Umbilical cord (tissue), 2 donors: ENCODE data around the gene MIEF2. TPM values are rescaled to one million over a fixed set of nuclear protein-coding genes. Genes with fewer than 3 reads are reported as not detected.

Experiments used
- DNase-seq: peaks from one replicate; pipeline ENCODE4 v3.0.0-alpha.2; 2015; ENCODE audit warnings: low spot score
- total RNA-seq: library from RNA; depleted of rRNA; stranded (reverse); fragments of >200 nt; gene quantifications from one replicate; pipeline ENCODE4 v1.2.3, GENCODE V29; 2014; ENCODE audit warnings: low replicate concordance; ENCODE audit not compliant: insufficient read depth

MIEF2 gene
- total RNA-seq, 1 donor from 2014 or later = 15.9 TPM

DNA sequence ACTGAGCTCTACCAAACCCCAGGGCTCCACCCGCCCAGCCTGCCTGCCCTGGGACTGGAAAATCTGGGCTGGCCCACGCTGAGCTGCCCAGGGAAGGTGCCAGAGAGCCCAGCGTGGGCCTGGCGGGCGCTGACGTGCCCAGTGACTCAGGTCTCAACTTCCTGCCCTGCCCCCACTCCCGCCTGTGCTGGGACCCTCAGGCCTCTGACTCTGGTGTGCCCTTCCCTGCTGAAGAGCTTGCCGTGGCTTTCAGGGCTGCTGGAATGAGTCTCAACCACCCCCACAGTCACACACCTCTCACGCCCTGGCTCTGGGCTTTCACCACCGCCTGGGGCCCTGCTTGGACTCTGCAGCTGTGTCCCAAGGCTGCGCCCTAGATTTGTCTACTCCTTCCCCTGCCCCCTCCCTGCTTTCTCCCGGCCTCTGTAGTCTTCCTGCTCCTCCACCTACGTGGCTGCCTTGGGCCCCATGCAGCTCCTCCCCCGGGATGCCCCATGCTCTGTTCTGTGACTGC lies 24.7 kb upstream of the MIEF2 start:
- DNase-seq = no peak

DNA sequence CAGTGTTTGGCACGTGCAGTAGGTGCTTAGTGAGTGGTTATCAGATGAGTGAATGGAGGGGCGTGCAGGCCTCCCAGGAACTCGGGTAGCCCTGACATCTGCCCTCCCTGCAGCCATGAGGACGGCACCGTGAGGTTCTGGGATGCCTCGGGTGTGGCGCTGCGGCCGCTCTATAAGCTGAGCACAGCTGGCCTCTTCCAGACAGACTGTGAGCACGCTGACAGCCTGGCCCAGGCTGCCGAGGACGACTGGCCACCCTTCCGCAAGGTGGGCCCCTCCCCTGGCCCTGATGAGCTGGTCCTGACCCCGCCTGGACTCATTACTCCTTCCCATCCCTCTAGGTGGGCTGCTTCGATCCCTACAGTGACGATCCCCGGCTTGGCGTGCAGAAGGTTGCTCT lies 24.0 kb upstream of the MIEF2 start:
- no peak for DNase-seq

DNA sequence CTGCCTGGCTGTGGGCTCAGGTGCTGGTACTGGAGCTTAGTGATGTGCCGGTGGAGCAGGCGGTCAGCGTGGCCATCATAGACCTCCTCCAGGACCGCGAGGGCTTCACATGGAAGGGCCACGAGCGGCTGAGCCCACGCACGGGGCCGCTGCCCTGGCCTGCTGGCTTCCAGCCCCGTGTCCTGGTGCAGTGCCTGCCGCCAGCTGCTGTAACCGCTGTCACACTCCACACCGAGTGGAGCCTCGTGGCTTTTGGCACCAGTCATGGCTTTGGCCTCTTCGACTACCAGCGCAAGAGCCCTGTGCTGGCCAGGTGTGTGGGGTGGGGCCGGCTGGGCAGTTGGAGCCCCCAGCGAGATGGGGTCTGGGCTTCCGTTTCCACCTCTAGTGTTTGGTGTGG lies 23.0 kb upstream of the MIEF2 start:
- DNase-seq = no peak

DNA sequence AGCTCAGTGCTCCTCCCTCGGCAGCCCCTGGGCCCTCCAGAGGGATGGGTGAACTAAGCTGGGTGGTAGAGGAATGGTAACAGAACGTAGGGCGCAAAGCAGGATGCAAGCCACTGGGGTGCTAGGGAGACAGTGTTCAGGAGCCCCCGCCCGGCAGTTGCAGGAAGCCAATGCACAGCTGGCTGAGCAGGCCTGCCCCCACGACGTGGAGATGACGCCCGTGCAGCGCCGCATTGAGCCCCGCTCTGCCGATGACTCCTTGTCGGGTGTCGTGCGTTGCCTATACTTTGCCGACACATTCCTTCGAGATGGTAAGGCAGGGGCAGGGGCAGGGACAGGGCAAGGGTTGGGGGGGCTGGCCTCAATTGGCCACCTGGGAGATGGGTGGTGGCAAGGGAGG lies 22.2 kb upstream of the MIEF2 start:
- no peak for DNase-seq

DNA sequence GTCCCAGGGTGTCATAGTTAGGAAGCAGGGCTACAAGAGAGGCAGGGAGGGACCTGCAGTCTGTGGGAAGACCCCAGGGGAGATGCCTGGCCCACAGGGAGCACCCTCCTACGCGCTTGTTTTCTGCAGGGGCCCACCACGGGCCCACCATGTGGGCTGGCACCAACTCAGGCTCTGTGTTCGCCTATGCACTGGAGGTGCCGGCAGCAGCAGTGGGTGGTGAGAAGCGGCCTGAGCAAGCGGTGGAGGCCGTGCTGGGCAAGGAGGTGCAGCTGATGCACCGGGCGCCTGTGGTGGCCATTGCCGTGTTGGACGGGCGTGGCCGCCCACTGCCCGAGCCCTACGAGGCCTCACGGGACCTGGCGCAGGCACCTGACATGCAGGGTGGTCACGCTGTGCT lies 20.0 kb upstream of the MIEF2 start:
- DNase-seq = no peak

DNA sequence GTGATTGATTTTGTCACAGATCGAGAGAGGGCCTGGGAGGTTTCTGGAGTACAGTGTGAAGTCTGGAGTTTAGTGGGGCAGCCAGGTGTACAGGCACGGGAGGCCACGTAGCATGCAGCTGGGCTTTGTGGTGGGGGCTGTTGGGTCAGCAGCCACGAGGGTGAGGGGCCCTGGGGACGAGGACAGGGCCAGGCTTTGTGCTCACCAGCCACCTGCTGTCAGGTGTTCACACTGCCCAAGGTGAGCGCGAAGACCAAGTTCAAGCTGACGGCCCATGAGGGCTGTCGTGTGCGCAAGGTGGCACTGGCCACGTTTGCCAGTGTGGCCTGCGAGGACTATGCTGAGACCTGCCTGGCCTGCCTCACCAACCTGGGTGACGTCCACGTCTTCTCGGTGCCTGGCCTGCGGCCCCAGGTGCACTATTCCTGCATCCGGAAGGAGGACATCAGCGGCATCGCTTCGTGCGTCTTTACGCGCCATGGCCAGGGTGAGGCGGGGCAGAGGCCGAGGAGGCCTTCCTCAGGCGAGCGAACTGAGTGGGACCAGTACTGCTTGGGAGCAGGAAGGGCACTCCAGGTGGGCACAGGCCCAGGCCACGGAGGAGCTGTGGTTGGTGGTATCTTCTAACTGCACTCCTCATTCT lies 19.1 kb upstream of the MIEF2 start:
- no peak for DNase-seq

DNA sequence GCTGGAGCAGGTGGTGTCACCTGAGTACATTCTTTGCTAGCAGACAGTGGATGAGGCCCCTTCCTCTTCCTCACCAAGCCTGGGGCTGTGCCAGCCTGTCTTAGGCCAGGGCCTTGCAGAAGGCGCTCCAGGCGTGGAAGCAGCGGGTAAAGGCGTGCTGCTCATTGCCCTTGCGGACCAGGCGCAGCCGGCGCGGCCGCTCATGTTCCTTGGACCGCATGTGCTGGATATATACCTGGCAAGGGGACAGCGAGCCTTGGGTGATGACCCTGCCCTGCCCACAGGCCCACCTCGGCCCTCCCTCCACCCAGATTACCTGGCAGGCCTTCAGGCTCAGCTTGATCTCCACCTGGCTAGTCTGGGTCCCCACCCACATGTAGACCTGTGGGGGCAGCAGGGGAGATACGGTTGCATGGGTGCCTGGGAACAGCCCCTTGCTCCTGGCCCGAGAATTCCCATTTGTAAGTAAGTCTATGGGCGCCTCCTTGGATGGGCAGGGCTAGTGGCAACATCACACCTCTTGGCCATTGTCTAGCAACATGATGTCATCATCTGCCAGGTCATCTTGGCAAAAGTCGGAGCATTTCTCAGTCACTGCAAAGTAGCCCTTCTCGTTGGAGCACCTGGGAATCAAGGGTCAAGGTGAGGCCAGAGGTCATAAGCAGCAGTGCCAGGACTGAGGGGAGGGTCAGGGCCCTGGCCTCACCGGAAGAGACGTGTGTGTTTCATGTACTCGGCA lies 15.3 kb upstream of the MIEF2 start:
- DNase-seq = no peak

DNA sequence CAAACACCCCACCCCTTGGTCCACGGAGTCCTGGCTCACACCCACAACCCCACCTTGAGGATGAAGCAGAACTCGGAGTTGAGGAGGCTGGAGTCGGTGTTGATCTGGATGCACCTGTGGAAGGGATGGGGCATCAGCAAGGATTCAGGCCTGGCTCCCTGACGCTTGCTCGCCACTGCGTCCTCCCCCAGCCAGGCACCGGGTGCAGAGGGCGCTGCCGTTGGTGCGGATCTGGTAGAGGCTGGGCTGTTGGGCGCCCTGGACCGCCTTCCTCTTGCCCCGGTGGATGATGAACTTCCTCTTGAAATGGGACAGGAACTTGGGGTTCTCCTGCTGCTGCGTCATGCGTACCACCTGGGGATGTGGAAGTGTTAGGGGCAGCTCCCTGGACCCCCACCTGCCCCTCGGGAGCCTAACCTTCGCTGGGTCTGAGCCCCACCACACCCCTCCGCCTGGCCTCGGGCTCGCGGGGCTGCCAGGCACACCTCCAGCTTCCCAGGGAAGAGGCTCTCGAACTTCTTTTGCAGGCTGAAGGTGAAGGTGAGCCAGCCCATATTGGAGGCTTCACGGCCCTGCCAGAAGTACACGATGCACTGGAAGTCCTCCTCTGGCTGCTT lies 14.2 kb upstream of the MIEF2 start:
- no peak for DNase-seq

DNA sequence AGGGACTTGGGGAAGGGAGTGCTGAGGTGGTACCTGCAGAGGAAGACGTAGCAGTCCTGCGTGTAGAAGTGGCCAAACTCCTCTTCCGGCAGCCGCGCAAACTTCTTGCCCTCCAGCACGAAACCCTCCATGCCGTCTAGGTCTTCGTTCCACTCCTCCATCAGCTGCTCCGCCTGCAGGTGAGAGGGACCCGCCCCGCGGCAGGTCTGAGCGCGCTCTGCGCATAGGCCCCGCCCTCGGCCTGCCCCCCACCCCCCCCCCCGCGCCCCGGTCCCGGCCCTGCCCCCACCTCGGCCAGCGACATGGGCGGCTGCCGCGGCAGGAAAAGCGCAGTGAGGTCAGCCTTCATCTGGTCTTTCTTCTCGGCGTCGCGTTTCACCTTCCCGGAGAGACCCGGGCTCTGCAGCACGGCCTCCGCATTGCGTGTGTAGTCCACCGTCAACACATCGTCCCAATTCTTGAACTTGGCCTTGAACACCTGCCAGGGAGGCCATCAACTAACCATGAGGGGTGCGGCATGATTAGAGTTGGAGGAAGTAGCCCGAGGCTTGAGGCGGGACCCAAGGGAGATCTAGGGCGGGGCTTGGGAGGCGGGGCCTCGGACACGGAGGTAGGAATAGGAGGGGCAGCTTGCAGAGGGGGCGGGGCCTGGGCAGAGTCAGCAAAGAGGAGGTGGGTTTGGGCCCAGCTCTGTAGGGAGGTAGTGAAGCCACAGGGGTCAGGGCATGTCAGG lies 13.4 kb upstream of the MIEF2 start:
- peak; percentile 40 for DNase-seq

DNA sequence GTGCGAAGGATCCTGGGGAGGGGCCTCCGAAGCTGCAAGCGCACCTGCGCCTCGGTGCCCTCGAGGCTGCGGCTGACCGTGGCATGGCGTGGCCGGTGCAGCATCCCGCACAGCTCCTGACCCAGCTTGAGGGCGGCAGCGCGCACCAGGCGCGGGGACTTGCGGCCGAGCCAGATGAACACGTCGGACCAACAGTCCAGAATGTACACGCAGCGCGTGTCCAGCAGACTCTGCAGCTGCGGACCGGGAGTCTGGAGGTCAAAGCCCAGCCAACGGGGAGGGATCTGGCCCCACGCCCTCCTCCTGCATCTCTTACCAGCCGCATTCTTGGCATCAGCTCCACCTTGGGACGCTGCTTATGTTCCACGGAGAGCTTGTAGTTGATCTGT lies 12.9 kb upstream of the MIEF2 start:
- no peak for DNase-seq

DNA sequence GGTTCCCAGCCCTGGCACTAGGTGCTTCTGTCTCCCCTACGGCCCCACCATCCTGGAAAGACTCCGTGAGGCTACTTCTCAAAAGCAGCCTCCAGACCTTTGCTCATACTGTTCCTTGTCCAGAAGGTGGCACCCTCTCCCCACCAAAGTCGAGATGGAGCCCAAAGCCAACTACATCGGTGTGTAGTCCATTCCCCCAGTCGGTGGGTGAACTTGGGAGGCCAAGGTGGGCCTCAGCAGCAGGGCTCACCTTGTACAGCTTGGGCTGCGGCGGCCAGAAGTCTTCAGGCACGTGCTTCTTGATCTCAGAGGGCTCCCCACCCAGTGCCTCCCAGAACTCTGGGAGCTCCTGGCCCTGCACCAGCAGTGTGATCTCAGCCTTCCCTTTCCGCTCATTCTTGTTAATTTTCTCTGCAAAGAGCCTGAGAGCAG lies 12.1 kb upstream of the MIEF2 start:
- peak; percentile 69 for DNase-seq

DNA sequence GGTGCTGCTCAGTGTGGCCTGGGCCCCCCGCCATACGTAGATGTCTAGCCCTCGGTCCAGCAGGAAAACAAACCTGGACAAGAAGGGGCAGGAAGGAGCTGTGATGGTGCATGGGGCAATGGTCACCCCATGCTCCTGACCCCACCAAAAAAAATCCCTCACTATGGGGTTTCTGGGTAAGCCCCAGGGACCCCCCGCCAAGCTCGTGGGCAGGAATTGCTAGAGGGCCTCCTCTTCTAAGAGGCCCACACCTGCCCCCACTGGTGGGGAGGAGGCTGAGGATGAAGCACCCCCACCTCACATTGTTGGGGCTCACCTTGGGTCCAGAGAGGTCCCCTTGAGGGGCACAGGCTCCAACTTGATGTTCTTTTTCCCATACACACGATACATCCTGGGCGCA lies 11.7 kb upstream of the MIEF2 start:
- no peak for DNase-seq

DNA sequence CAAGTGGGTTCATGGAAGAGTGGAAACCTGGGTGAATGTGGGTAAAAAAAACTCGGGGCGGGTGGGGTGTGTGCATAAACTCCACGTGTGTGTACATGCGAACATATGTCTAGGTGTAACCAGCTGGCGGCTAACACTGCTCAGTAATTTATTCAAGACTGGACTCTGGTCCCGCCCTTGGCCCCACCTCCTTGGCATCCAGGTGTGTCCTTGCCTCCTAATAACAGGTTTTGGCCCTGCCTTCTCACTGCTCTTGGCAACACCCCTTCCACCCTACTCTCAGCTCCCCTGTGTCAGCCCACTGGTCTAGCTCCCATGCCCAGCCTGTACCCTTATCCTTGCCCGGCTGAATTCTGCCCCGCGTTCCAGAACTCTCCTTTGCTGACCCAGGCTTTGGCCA lies 10.2 kb upstream of the MIEF2 start:
- no peak for DNase-seq

DNA sequence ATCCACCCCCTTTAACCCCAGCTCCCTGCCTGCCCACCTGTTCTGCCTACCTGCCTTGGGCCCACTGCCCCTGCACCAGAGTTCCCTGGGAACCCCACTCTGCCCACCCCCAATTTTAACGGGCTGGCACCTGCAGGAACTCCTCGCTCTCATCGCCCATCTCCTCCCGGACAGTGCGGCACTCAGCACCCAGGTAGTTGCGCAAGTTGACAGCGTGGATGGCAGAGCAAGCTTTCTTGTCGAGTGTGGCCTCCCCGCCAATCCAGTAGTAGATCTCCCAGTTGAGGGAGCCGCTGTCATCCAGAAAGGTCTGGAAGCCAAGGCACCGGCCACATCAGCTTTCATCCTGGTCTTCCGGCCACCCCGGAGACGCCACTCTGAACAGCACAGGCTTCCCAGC lies 9.8 kb upstream of the MIEF2 start:
- DNase-seq = no peak

DNA sequence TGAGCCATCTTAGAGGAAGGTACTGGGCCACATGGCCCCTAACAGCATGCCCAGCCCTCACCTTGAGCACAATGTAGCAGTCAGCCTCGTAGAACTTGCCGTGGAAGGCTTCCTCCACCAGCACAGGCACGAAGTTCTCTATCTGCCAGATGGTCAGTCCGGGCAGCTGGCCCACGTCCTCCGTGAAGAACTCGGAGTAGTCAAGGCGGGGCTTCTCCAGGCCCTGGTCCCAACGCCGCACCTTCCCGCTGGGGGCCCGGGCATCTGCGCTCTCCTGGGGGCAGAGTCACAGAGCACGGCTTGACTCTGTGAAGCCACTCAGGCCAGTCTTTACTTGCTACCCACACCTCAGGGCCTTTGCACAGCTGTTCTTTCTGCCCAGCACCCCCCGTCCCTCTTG lies 9.3 kb upstream of the MIEF2 start:
- no peak for DNase-seq

DNA sequence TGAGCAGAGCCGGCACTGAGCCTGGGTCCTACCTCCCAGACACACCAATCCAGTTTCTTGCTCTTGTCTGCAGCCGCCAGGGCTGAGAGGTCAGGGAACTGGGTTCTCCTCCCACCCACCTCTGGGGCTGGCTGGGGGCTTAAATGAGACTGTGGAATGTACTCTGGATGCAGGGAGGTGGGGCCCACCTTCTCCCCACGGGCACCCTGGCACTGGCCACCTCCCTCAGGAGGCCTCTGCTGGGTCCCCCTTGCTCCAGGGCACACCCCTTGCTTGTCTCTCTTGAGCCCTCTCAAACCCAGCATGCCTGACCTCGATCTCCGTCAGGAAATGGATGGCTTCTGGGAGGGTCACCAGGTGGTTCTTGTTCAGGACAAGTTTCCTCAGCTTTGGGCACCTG lies 8.3 kb upstream of the MIEF2 start:
- DNase-seq = no peak

DNA sequence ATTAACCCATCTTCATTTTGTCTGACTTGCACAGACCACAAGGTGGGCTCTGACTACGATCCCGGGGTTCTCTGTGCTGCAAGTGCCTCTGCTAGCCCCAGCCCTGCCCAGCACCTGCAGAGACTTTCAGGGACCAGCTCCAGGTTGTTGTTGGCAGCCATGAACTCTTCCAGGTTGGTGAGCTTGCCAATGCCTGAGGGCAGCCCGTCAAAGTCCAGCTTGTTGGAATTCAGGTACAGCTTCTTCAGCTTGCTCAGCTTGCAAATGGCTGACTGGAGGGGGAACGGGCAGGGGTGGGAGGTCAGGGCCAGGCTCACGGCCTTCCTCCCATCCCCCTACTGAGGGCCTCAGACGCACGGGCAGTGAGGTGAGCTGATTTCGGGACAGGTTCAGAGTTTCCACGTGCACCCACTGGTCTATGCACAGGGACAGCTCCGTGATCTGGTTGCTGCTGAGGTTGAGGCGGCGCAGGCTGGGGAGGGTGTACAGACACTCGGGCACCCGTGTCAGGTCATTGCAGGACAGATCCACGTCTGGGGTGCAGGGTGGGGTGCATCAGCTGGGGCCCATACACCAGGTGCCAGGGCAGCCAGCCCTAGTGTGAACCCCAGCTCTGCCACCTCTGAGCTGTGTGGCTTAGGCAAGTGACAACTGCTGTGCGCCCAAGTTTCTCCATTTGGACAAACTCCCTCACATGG lies 7.1 kb upstream of the MIEF2 start:
- DNase-seq = no peak

DNA sequence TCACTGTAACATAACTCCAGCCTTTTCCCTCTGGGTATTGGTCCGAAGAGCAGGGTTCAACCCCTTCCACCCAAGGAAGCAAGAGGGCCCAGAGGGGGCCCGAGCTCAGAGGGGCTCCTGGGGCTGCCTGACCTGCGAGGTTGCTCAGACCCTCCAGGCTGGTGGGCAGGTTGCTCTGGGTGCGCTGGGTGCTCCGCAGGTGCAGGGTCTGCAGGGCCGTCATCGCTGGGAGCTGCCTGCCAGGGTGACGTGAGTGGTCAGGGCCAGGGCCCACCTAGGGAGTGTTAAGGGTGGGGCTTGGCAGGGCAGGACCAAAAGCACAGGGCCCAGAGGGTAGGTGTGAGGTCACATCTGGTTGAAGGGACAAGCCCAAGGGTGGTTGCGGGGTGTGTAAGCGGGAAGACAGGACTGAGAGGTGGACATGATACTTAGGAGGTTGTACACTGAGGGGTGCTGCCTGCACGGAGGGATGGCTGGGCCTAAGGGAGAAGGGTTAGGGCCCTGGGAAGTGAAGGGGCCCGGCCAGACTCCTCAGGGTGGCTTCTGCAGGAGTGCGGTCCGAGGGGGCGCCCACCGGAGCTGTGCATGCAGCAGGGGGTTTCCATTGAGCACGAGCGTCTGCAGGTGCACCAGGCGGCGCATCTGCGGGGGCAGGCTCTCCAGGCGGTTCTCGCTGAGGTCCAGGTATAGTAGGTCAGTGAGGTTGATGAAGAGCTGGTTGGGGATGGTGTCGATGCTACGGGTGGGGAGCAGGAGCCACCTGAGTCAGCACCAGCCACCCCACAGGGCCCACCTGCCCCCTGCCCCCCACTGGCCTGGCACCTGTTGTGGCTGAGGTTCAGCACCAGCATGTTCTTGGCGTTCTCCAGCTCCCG lies 6.3 kb upstream of the MIEF2 start:
- no peak for DNase-seq

DNA sequence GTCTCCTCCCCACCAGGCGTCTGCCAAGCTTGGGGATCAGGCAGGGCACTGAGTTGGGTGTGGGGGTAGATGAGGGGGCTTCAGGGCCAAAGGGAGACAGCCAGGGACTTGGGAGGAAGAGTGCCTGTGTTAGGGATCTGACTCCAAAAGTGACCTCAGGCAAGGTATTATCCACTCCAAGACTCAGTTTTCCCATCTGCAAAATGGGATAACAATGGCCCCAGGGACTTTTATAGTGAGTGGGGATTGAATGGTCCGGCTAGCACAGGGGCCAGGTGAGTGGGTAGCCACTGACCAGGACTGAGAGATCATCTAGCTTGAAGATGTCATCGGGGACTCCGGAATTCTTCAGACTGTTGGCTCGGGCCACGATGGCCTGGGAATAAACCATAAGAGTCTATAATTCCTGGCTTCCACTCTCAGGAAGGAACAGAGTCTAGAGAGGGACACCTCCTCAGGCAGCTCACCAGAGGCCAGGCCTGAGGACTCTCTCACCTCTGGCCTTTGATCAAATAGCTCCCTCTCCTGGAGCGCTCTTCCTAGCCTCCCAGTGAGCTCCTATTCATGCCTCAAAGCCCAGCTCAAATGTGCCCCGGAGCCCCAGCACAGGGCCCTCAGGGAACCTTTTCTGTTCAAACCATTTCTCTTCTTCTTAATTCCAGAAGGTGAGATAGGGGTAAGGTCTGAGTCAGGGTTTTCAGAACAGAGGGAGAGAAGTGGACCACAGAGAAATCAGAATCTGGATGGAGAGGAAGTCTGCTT lies 5.4 kb upstream of the MIEF2 start:
- no peak for DNase-seq

DNA sequence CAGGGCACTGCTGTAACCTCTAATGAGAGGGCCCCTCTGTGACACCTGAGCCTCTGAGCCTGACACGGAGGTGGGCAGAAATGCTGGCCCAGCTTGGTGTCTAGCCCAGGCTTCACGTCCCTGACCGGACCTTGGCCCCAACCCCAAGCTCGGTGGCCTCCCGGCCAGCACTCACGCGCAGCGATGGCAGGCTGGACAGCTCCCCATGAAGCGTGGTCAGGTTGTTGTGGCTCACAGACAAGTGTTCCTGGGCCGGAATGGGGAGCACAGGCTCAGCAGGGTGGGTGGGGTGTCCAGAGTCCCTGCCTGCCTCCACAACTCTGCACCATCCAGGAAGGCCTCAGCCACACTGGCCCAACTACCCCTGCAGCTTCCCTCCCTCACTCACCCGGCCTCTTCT lies 4.1 kb upstream of the MIEF2 start:
- no peak for DNase-seq
